ENCODE measurements around the gene ONECUT1. TPM values are rescaled to one million over a fixed set of nuclear protein-coding genes. Genes with fewer than 3 reads are reported as not detected.
A peak's percentile ranks its signal among the peaks of the same experiment; 100 is the strongest.

Gene ONECUT1
- total RNA-seq, 1 experiment from 2014 or later = 35.9 TPM

GRCh38 chr15:52731732-52732470, 58.2 kb downstream of the ONECUT1 start (continued):
- TF ChIP-seq ZSCAN18 (CRISPR knock-in tag; IDR thresholded peaks at IDR 0.05) (no peak), OVOL2 (CRISPR knock-in tag; IDR thresholded peaks at IDR 0.05; ENCODE audit: borderline replicate concordance) (no peak), ZMAT4 (CRISPR knock-in tag; IDR thresholded peaks at IDR 0.05) (no peak), ZNF263 (CRISPR knock-in tag; IDR thresholded peaks at IDR 0.05; ENCODE audit: low read depth) (no peak)

GRCh38 chr15:52731004-52731403, 59.1 kb downstream of the ONECUT1 start:
- no peak overlapping the region for H3K4me3 Mint-ChIP-seq
- no peaks in the 10 kb centered on the region for H3K36me3 Mint-ChIP-seq
- H3K9me3 Mint-ChIP-seq = peaks cover 11% of the 10 kb centered on the region; the same call in 1 of the 2 replicates
- peak overlapping the region; percentile 51; the same call in 1 of the 2 replicates for H3K27ac Mint-ChIP-seq
- DNase-seq (ENCODE audit: low spot score) (no peak), ATAC-seq (no peak)
- TF ChIP-seq JAZF1 (CRISPR knock-in tag; IDR thresholded peaks at IDR 0.05) = no peak
- TF ChIP-seq ELF4 (CRISPR knock-in tag; IDR thresholded peaks at IDR 0.05; ENCODE audit: low read depth) = no peak
- TF ChIP-seq HMGA2 (CRISPR knock-in tag; IDR thresholded peaks at IDR 0.05) = no peak
- no peak for TF ChIP-seq TP53 (CRISPR knock-in tag; IDR thresholded peaks at IDR 0.05)
- no peak for TF ChIP-seq JUN (CRISPR knock-in tag; IDR thresholded peaks at IDR 0.05)
- TF ChIP-seq SMAD4 (CRISPR knock-in tag; IDR thresholded peaks at IDR 0.05) = no peak
- no peak for TF ChIP-seq ATF2 (CRISPR knock-in tag; IDR thresholded peaks at IDR 0.05; ENCODE audit: borderline replicate concordance, low read depth)
- TF ChIP-seq NFATC4 (CRISPR knock-in tag; IDR thresholded peaks at IDR 0.05) = no peak
- no peak for TF ChIP-seq USF1 (CRISPR knock-in tag; IDR thresholded peaks at IDR 0.05)
- no peak for TF ChIP-seq CREB1 (CRISPR knock-in tag; IDR thresholded peaks at IDR 0.05)
- TF ChIP-seq ZNF219 (CRISPR knock-in tag; IDR thresholded peaks at IDR 0.05; ENCODE audit: borderline replicate concordance) = no peak
- no peak for TF ChIP-seq MXD4 (CRISPR knock-in tag; IDR thresholded peaks at IDR 0.05; ENCODE audit: borderline replicate concordance)
- no peak for TF ChIP-seq ETV6 (CRISPR knock-in tag; IDR thresholded peaks at IDR 0.05)
- H3K27me3 Mint-ChIP-seq (ENCODE audit: low read depth) = no peaks in the 10 kb centered on the region
- peaks cover 29% of the 10 kb centered on the region for H3K4me1 Mint-ChIP-seq
- POLR2A ChIA-PET = no interaction called here
- CTCF ChIA-PET = interaction anchor here (0.7 to 1.7 kb wide), 5 partner anchors 400 to 1080 kb away, joined by 3 to 6 read pairs (median 3); no protein-coding TSS in a partner anchor

GRCh38 chr15:52730594-52730993, 59.5 kb downstream of the ONECUT1 start:
- Mint-ChIP-seq H3K9me3 (peaks cover 15% of the 10 kb centered on the region; the same call in 1 of the 2 replicates), H3K36me3 (no peaks in the 10 kb centered on the region), H3K4me1 (peaks cover 26% of the 10 kb centered on the region), H3K4me3 (no peak overlapping the region), H3K27ac (no peak overlapping the region), H3K27me3 (ENCODE audit: low read depth) (no peaks in the 10 kb centered on the region)
- DNase-seq (ENCODE audit: low spot score) = no peak
- no peak for ATAC-seq
- CTCF ChIA-PET = interaction anchor here (1.0 to 1.7 kb wide), 3 partner anchors 399 to 514 kb away, joined by 3 to 6 read pairs (median 3); no protein-coding TSS in a partner anchor
- POLR2A ChIA-PET = no interaction called here
- no peak for TF ChIP-seq ZMAT4 (CRISPR knock-in tag; IDR thresholded peaks at IDR 0.05)
- no peak for TF ChIP-seq E2F1 (CRISPR knock-in tag; IDR thresholded peaks at IDR 0.05)
- TF ChIP-seq NFYB (CRISPR knock-in tag; conservative IDR thresholded peaks at IDR 0.05; ENCODE audit: low read depth) = no peak
- no peak for TF ChIP-seq ELF4 (CRISPR knock-in tag; IDR thresholded peaks at IDR 0.05; ENCODE audit: low read depth)
- TF ChIP-seq HMGXB4 (CRISPR knock-in tag; IDR thresholded peaks at IDR 0.05) = no peak
- no peak for TF ChIP-seq GABPB1 (CRISPR knock-in tag; IDR thresholded peaks at IDR 0.05)
- no peak for TF ChIP-seq OVOL2 (CRISPR knock-in tag; IDR thresholded peaks at IDR 0.05; ENCODE audit: borderline replicate concordance)
- TF ChIP-seq ZNF317 (CRISPR knock-in tag; IDR thresholded peaks at IDR 0.05; ENCODE audit: borderline replicate concordance, low read depth) = no peak
- TF ChIP-seq CREB1 (CRISPR knock-in tag; IDR thresholded peaks at IDR 0.05) = no peak
- TF ChIP-seq TEAD1 (CRISPR knock-in tag; IDR thresholded peaks at IDR 0.05) = no peak
- TF ChIP-seq ATF3 (CRISPR knock-in tag; conservative IDR thresholded peaks at IDR 0.05) = no peak
- TF ChIP-seq MXD4 (CRISPR knock-in tag; IDR thresholded peaks at IDR 0.05; ENCODE audit: borderline replicate concordance) = no peak
- no peak for TF ChIP-seq FOXK1 (CRISPR knock-in tag; IDR thresholded peaks at IDR 0.05)
- no peak for TF ChIP-seq TEAD4 (CRISPR knock-in tag; IDR thresholded peaks at IDR 0.05)
